Activated T-cell treated with anti-CD3 and anti-CD28 coated beads, Interleukin-2, amount 50 U/mL, for 24 hours (primary cell): ENCODE data around the gene NSG1.

ENCODE experiments used
- DNase-seq: peaks from one replicate; pipeline ENCODE4 v3.0.0-alpha.2; 2020
- H3K27ac Mint-ChIP-seq: 2 replicates; pipeline ENCODE4 v1.8.0; 2020; ENCODE audit warnings: mild to moderate bottlenecking, mixed read lengths
- H3K27me3 Mint-ChIP-seq: 2 replicates; pipeline ENCODE4 v1.8.0; 2020; ENCODE audit warnings: mixed read lengths
- H3K36me3 Mint-ChIP-seq: 2 replicates; pipeline ENCODE4 v1.8.0; 2020; ENCODE audit warnings: low read depth, mixed read lengths
- H3K4me1 Mint-ChIP-seq: 2 replicates; pipeline ENCODE4 v1.8.0; 2020; ENCODE audit warnings: low read depth, mixed read lengths
- H3K4me3 Mint-ChIP-seq: 2 replicates; pipeline ENCODE4 v1.8.0; 2020; ENCODE audit warnings: mild to moderate bottlenecking, moderate library complexity, mixed read lengths
- H3K9me3 Mint-ChIP-seq: 2 replicates; pipeline ENCODE4 v1.8.0; 2020; ENCODE audit warnings: mixed read lengths

Gene NSG1

DNA sequence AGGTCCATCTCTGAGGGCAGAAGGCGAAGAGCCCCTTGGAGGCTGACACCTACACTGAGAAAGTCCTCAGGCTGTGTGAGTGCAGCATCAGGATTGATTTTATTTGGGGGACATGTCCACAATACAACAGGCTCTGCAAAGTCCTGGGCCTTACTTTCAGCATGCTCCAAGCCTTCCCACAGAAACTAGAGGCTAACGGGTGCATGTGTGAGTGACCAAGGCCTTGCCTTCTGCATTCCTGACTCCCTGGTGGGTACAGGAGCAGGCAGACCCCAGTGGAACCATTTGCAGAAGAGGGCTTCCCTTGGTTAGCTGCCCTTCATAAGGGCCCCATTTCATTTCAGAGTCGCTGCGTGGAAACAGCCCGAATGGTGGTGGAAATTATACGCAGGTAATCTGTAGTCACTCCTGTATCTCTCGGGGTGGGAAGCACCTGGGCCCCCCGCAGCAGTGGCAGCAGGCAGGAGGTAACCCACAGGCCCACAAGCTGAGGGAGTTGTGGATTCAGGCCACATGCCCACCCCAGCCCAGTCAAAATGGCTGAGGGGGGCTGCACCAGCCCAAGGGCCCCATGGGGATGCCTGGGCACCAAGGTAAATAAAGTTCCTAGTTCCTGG lies 37.7 kb downstream of the NSG1 start:
- Mint-ChIP-seq H3K36me3 (peaks cover 86% of the 10 kb centered on the region), H3K4me1 (peaks cover 3% of the 10 kb centered on the region), H3K4me3 (no peak overlapping the region), H3K27me3 (no peaks in the 10 kb centered on the region), H3K27ac (peak overlapping the region; percentile 66), H3K9me3 (no peaks in the 10 kb centered on the region)
- DNase-seq, result no peak

GRCh38 chr4:4425119-4425690 lies 38.3 kb downstream of the NSG1 start:
- no peak overlapping the region for H3K27ac Mint-ChIP-seq
- H3K4me3 Mint-ChIP-seq, result no peak overlapping the region
- H3K36me3 Mint-ChIP-seq, result peaks cover 82% of the 10 kb centered on the region
- no peaks in the 10 kb centered on the region for H3K4me1 Mint-ChIP-seq
- no peaks in the 10 kb centered on the region for H3K27me3 Mint-ChIP-seq
- DNase-seq, result no peak
- H3K9me3 Mint-ChIP-seq, result no peaks in the 10 kb centered on the region

GRCh38 chr4:4425696-4426095 lies 38.8 kb downstream of the NSG1 start:
- H3K27me3 Mint-ChIP-seq, result no peaks in the 10 kb centered on the region
- H3K9me3 Mint-ChIP-seq, result no peaks in the 10 kb centered on the region
- DNase-seq, result no peak
- no peak overlapping the region for H3K27ac Mint-ChIP-seq
- no peak overlapping the region for H3K4me3 Mint-ChIP-seq
- peaks cover 77% of the 10 kb centered on the region for H3K36me3 Mint-ChIP-seq
- peaks cover 3% of the 10 kb centered on the region for H3K4me1 Mint-ChIP-seq

DNA sequence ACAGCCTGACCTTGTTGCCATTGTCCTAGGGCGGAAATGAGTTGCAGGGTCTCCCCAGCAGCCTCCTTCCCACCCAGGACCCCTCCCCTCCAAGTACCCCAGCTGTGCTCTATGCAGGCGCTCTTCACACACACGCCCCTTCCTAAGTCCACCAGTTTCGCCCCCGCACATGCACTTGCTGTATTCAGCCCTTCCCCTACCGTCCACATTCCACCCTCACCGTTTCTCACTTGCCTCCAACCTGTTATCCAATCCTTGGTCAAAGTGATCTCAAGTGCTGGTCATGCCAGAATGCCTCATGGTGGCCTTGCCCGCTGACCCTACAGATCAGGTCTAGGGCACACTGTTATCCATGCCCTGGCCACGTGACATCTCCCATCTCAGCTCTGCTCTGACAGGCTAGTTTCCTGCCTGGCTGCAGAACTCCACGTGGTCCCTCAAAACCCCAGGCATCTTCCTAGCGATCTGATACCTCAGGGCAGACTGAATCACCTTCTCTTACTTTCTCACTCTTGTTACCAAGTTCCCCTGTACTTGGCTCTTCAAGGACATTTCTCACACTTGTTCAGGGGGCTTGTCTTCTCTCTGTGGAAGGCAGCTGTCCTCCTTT lies 39.7 kb downstream of the NSG1 start:
- DNase-seq, result no peak
- H3K27ac Mint-ChIP-seq, result no peak overlapping the region
- no peaks in the 10 kb centered on the region for H3K9me3 Mint-ChIP-seq

GRCh38 chr4:4427121-4427870 lies 40.4 kb downstream of the NSG1 start:
- H3K36me3 Mint-ChIP-seq, result peaks cover 68% of the 10 kb centered on the region
- no peaks in the 10 kb centered on the region for H3K9me3 Mint-ChIP-seq

More for the DNA sequence above, 39.7 kb downstream of the NSG1 start:
- Mint-ChIP-seq H3K4me3 (no peak overlapping the region), H3K4me1 (peaks cover 3% of the 10 kb centered on the region), H3K27me3 (no peaks in the 10 kb centered on the region), H3K36me3 (peaks cover 70% of the 10 kb centered on the region)

DNA sequence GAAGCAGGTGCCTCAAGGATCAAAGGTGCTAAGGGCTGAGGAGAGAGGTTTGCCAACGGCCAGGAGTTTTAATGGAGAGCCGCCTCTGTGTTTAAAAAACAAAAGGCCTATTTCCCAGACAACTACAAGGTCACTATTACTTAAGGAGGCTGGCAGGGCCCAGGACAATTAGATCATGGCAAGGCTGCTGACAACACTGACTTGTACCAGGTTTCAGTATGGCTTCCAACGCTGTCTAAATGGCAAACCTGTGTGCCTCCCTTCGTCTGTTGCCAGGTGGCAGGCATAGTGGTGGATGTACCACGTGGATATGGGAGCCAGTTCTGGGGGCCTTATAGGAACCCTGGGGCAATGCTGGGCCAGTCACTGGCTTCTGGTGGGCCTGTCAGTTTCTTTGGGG lies 41.0 kb downstream of the NSG1 start:
- Mint-ChIP-seq H3K9me3 (no peaks in the 10 kb centered on the region), H3K27me3 (no peaks in the 10 kb centered on the region), H3K27ac (no peak overlapping the region), H3K4me3 (no peak overlapping the region), H3K36me3 (peaks cover 68% of the 10 kb centered on the region), H3K4me1 (peaks cover 3% of the 10 kb centered on the region)
- DNase-seq, result no peak

More at GRCh38 chr4:4427121-4427870, 40.4 kb downstream of the NSG1 start:
- H3K27me3 Mint-ChIP-seq, result no peaks in the 10 kb centered on the region
- H3K4me1 Mint-ChIP-seq, result peaks cover 3% of the 10 kb centered on the region
- no peak overlapping the region for H3K4me3 Mint-ChIP-seq
- DNase-seq, result no peak
- H3K27ac Mint-ChIP-seq, result no peak overlapping the region

- DNase-seq, result no peak
- Mint-ChIP-seq H3K4me3 (no peak overlapping the region), H3K36me3 (peaks cover 68% of the 10 kb centered on the region), H3K27me3 (no peaks in the 10 kb centered on the region), H3K4me1 (peaks cover 3% of the 10 kb centered on the region), H3K27ac (no peak overlapping the region), H3K9me3 (no peaks in the 10 kb centered on the region)
Observed at GRCh38 chr4:4428966-4429875, 42.3 kb downstream of the NSG1 start.

DNA sequence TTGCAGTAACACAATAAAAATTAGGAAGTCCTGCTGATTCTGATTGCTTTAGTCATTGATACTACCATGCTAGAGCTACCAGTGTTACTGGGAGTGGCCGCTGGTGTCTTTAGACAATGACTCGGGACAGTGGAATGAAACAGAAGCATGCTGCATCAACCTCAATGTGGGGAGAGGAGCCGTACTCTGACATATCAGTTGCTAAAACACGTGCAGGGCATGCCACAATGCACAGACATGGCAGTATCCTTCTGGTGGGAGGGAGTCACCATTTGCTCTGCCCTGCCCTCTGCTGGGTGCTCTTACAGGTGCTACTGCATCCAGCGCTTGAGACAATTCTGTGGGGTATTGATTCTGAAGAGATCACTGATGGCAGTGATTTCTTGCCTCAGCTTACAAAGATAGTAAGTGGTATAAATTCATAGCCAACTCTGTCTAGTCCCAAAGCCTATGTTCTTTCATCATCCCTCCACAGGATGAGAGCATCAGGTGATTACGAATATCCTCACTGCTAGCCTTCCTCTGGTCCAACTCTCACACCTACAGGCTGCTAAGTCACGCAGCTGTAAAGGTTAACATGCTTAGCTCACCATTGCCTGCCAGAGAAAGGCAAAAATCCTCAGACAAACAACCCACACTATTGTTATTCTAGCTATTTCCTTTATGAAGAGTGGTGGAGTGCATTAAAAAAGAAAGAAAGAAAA lies 43.7 kb downstream of the NSG1 start:
- peaks cover 64% of the 10 kb centered on the region for H3K36me3 Mint-ChIP-seq
- no peak overlapping the region for H3K4me3 Mint-ChIP-seq
- no peak overlapping the region for H3K27ac Mint-ChIP-seq
- peaks cover 3% of the 10 kb centered on the region for H3K4me1 Mint-ChIP-seq
- peak; percentile 49 for DNase-seq
- H3K9me3 Mint-ChIP-seq, result no peaks in the 10 kb centered on the region
- H3K27me3 Mint-ChIP-seq, result no peaks in the 10 kb centered on the region

- no peak for DNase-seq
- no peaks in the 10 kb centered on the region for H3K27me3 Mint-ChIP-seq
- H3K4me1 Mint-ChIP-seq, result peaks cover 11% of the 10 kb centered on the region
- no peaks in the 10 kb centered on the region for H3K9me3 Mint-ChIP-seq
- peaks cover 67% of the 10 kb centered on the region for H3K36me3 Mint-ChIP-seq
- H3K4me3 Mint-ChIP-seq, result no peak overlapping the region
- no peak overlapping the region for H3K27ac Mint-ChIP-seq
Observed at GRCh38 chr4:4432341-4433125, 45.6 kb downstream of the NSG1 start.

DNA sequence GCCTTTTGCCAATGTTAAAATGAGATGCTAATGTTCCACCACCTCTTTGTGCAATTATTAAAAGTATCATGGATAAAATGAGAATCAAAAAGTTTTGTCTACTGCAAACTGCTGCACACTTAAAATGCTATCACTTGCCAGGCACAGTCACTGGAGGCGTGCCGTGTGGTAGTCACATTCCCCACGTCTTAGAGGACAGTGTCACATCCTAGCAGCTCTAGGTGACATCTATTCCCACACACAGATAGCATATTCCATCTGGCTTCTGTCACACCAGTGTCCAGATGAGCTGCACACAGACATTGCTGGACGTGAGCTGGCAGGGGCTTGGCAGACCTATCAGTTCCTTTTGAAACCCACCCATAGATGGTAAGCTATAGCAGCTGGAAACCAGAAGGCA lies 47.0 kb downstream of the NSG1 start:
- Mint-ChIP-seq H3K36me3 (peaks cover 69% of the 10 kb centered on the region), H3K4me3 (no peak overlapping the region), H3K27ac (no peak overlapping the region), H3K9me3 (no peaks in the 10 kb centered on the region), H3K27me3 (no peaks in the 10 kb centered on the region), H3K4me1 (peaks cover 11% of the 10 kb centered on the region)
- DNase-seq, result no peak

GRCh38 chr4:4436244-4436823 lies 49.4 kb downstream of the NSG1 start:
- DNase-seq, result no peak
- peak overlapping the region; percentile 75 for H3K27ac Mint-ChIP-seq
- H3K36me3 Mint-ChIP-seq, result peaks cover 69% of the 10 kb centered on the region
- no peaks in the 10 kb centered on the region for H3K27me3 Mint-ChIP-seq
- H3K9me3 Mint-ChIP-seq, result no peaks in the 10 kb centered on the region
- peaks cover 15% of the 10 kb centered on the region for H3K4me1 Mint-ChIP-seq
- no peak overlapping the region for H3K4me3 Mint-ChIP-seq

GRCh38 chr4:4437798-4438470 lies 51.0 kb downstream of the NSG1 start:
- Mint-ChIP-seq H3K27ac (no peak overlapping the region), H3K36me3 (peaks cover 57% of the 10 kb centered on the region), H3K4me3 (no peak overlapping the region), H3K27me3 (no peaks in the 10 kb centered on the region), H3K9me3 (no peaks in the 10 kb centered on the region), H3K4me1 (peaks cover 15% of the 10 kb centered on the region)
- no peak for DNase-seq
